Measurements from ENCODE around the gene ELAVL2.

GRCh38 chr9:23858234-23858633 is 32.2 kb upstream of the ELAVL2 start:
- TF ChIP-seq, protein P1, sequence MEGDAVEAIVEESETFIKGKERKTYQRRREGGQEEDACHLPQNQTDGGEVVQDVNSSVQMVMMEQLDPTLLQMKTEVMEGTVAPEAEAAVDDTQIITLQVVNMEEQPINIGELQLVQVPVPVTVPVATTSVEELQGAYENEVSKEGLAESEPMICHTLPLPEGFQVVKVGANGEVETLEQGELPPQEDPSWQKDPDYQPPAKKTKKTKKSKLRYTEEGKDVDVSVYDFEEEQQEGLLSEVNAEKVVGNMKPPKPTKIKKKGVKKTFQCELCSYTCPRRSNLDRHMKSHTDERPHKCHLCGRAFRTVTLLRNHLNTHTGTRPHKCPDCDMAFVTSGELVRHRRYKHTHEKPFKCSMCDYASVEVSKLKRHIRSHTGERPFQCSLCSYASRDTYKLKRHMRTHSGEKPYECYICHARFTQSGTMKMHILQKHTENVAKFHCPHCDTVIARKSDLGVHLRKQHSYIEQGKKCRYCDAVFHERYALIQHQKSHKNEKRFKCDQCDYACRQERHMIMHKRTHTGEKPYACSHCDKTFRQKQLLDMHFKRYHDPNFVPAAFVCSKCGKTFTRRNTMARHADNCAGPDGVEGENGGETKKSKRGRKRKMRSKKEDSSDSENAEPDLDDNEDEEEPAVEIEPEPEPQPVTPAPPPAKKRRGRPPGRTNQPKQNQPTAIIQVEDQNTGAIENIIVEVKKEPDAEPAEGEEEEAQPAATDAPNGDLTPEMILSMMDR (IDR thresholded peaks at IDR 0.05): no peak
- TF ChIP-seq EZH2 (IDR thresholded peaks at IDR 0.05) (no peak), EZH2phosphoT487 (IDR thresholded peaks at IDR 0.05) (no peak)
